NCI-H1105 (cell line): ENCODE data around the gene TRIM10.

Experiments
- DNase-seq: peaks from one replicate; lab custom pipeline; 2025; lab: John Stamatoyannopoulos, UW

The TRIM10 gene

GRCh38 chr6:30160785-30161531, at the start of gene TRIM10:
TRIM10 (minus strand) TSS chr6:30161211; CDS start chr6:30160858, 353 bp downstream.
- DNase-seq = no peak

DNA sequence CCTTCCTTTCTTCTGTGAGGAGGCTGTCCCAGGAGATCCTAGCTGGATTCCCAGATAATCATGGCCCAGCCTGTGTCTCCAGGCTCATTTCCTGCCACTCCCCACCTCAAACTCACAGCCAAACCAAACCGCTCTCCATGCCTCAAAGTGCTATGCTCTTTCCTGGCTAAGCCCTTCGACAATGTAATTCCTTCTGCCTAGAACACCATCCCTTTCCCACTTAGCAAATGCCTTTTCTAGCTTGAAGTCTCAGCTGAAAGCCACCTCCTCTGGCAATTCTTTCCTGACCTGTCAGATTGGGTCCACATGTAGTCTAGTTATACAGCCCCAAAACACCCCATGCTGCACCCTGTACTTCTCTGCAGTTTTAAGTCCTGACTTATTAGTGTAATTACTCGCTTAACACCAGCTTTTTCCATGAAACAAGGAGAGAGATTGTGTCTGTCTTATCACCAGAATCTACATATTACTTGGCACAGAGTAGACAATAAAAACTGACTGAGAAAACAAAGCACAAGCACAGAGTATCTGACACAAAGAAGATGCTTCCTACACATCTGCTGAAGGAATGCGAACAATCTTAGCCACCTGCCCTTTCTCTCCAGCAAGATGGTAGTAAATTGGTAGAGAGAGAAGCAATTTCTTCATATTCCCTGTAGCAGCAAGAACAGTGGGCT, 46.7 kb upstream of the TRIM10 start:
- no peak for DNase-seq

- DNase-seq = no peak
Measured at GRCh38 chr6:30206799-30207618, 46.0 kb upstream of the TRIM10 start.

- DNase-seq = no peak
Measured at GRCh38 chr6:30206152-30206551, 45.1 kb upstream of the TRIM10 start.

- DNase-seq = no peak
Measured at GRCh38 chr6:30204116-30204515, 43.1 kb upstream of the TRIM10 start.

- no peak for DNase-seq
Measured at GRCh38 chr6:30202366-30202765, 41.4 kb upstream of the TRIM10 start.

GRCh38 chr6:30200551-30201281, 39.7 kb upstream of the TRIM10 start:
- DNase-seq = no peak

- no peak for DNase-seq
Measured at GRCh38 chr6:30198166-30199084, 37.4 kb upstream of the TRIM10 start.

GRCh38 chr6:30196376-30196775, 35.4 kb upstream of the TRIM10 start:
- no peak for DNase-seq

- no peak for DNase-seq
Measured at GRCh38 chr6:30195951-30196350, 34.9 kb upstream of the TRIM10 start.

DNA sequence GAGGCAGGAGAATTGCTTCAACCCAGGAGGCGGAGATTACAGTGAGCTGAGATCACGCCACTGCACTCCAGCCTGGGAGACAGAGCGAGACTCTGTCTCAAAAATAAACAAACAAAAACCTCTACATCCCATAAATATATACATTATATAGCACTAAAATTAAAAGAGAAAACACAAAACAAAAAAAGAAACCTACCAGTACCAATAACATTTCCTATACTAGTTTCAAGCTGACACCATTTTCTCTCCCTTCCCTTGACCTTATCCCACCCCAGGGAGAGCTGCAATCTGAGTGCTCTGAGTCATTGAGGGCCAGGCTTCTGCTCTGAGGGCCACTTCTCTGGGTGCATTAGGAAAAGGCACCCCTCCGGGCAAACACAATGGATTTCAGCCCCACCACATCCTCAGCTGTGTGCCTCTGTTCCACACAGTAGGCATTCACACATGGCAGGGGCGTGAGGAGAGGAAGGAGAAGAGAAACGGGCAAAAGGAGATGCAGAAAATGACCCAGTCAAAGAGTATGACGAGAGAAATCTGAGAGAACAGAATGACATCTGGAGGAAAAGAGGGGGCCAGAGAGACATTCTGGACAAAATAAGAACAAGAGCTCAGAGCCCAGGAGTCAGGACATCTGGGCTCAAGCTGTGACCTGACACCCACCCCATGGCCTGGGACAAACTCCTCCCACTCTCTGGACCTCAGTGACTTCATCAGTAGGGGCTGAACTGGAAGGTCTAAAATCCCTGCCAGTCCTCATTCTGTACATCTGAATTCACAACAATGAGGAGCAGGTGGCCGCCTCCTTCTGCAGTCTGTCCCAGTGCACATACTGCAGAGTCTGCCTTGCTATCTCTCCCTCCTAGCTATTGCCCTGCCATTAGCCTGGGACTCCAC, 34.0 kb upstream of the TRIM10 start:
- DNase-seq = no peak

DNA sequence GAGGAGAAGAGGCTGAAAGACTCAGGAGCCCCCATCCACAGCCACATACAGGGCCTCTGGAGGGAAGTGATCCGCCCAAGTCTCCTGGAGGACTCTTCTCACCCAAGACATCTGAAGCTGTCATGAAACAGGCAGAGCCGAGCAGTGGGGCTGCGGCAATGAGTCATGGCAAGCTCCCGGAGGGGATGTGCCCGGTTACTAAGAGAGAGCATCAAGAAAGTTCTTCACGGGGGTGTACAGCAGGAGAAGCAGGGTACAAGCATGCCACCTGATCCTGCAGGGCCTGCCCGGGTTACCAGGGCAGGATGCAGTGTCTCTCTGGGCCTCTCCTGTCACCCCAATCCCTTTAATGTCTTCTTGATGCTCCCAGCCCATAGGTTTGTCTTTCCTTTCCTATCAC, 31.1 kb upstream of the TRIM10 start:
- no peak for DNase-seq

- no peak for DNase-seq
Measured at GRCh38 chr6:30188541-30188940, 27.5 kb upstream of the TRIM10 start.

DNA sequence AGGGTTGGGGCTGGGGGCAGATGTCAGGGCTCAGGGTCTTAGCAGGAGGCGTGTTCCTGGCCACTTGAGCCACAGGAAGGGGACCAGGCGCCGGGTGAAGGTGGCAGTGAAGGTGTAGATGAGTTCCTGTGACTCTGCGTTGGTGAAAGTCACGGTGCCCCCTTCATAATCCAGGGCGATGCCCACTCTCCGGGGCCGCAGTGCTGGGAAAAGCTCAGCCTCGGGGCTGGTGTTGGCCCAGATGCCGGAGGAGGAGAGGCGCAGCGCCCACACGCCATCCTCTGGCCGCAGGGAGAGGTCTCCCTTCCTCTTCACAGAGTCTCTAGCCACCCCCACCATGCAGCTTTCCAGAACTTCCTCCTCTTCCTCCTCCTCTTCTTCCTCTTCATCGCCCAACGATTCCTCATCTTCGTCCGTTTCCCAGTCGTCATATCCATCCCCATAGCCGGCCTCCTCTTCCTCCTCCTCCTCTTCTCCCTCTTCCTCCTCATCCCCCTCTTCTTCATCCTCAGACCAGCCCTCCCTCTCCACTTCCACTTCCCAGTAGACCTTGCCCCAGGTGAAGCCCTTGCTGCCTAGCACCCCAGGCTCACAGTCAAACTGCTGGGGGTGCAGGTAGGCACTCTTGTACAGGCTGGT, 25.0 kb upstream of the TRIM10 start:
- no peak for DNase-seq

GRCh38 chr6:30184417-30185031, 23.5 kb upstream of the TRIM10 start:
- no peak for DNase-seq

DNA sequence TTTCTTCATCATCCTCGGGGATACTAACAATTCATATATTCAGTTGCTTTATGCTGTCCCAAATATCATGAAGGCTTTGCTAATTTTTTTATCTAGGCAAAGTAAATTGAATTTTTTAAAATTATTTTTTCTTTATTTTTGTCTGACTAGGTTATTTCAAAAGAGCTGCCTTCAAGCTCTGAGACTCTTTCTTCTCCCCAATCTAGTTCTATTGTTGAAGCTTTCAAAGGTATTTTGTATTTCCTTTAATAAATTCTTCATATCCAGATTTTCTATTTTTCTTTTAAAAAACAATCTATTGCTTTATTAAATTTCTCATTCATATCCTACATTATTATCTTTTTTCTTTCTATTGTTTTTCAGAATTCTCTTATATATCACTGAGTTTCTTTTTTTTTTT, 19.1 kb upstream of the TRIM10 start:
- no peak for DNase-seq

GRCh38 chr6:30178837-30179236, 17.8 kb upstream of the TRIM10 start:
- DNase-seq = no peak

DNA sequence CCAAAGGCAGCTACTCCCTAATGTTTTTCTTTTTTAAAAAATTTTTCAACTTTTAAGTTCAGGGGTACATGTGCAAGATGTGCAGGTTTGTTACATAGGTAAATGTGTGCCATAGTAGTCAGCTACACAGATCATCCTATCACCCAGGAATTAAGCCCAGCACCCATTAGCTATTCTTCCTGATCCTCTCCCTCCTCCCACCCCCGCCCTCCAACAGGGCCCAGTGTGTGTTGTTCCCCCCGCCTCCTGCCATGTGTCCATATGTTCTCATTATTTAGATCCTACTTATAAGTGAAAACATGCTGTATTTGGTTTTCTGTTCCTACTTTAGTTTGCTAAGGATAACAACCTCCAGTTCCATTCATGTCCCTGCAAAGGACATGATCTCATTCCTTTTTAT, 14.8 kb upstream of the TRIM10 start:
- no peak for DNase-seq

DNA sequence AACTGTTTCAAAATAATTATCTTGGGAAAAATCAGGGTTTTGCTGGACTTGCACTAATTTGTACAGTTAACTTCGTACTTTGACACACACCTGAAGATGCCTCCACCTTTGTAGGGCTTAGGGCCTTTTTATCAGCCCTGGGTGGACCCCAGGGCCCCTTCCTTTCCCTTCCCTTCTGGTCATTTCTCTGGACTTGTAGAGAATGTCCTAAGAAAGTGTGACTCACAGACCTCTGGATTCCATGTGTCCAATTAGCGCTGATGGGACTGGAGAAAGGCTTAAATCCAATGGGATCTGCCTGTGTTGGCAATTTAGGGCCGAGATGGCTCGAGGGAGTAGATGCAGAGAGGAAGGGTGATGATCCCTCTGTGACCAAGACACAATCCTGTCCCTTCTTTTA, 11.7 kb upstream of the TRIM10 start:
- no peak for DNase-seq
